GM12864 (cell line): ENCODE measurements around the gene PWWP2B.
"Not testable (repeated sequence)": the region's sequence is repeated elsewhere in the genome, so short reads cannot be mapped to it uniquely, and the experiment has no call there.

Source experiments
- DNase-seq: peaks from one replicate; pipeline ENCODE4 v3.0.0-alpha.2; 2011; ENCODE audit warnings: low read depth
- H3K4me3 ChIP-seq: 2 replicates; pipeline ENCODE4 v1.5.1; 2011; ENCODE audit warnings: mild to moderate bottlenecking, low read depth, low read length, control low read depth
- CTCF ChIP-seq: IDR thresholded peaks from 2 replicates; pipeline ENCODE4 v1.5.1; 2011; ENCODE audit warnings: low read depth, mild to moderate bottlenecking, moderate library complexity, low read length, control low read depth, inconsistent platforms; ENCODE audit errors: missing control alignments

PWWP2B gene

GRCh38 chr10:132433671-132434340 lies 36.8 kb downstream of the PWWP2B start:
- no peak for DNase-seq
- no peak overlapping the region for H3K4me3 ChIP-seq
- TF ChIP-seq CTCF = no peak

- no peak for DNase-seq
- no peak for TF ChIP-seq CTCF
- no peak overlapping the region for H3K4me3 ChIP-seq
Observed at GRCh38 chr10:132434405-132435005, 37.5 kb downstream of the PWWP2B start.

GRCh38 chr10:132435320-132435719 lies 38.3 kb downstream of the PWWP2B start:
- not testable (repeated sequence) for H3K4me3 ChIP-seq, DNase-seq

- H3K4me3 ChIP-seq, DNase-seq: not testable (repeated sequence)
Observed at GRCh38 chr10:132436096-132436495, 39.1 kb downstream of the PWWP2B start.

GRCh38 chr10:132436861-132437410 lies 39.9 kb downstream of the PWWP2B start:
- no peak for TF ChIP-seq CTCF
- H3K4me3 ChIP-seq = no peak overlapping the region
- DNase-seq = no peak

- TF ChIP-seq CTCF = no peak
- DNase-seq = no peak
- no peak overlapping the region for H3K4me3 ChIP-seq
Observed at GRCh38 chr10:132437541-132437950, 40.5 kb downstream of the PWWP2B start.

GRCh38 chr10:132438091-132439024 lies 41.4 kb downstream of the PWWP2B start:
- DNase-seq = no peak
- H3K4me3 ChIP-seq = no peak overlapping the region
- TF ChIP-seq CTCF = no peak
